H1 (cell line): ENCODE measurements around the gene TMEM163. TPM values are rescaled to one million over a fixed set of nuclear protein-coding genes. Genes with fewer than 3 reads are reported as not detected.
A peak's percentile ranks its signal among the peaks of the same experiment; 100 is the strongest.

Experiments
- CTCF ChIA-PET: fragments of 300-600 bp; sonication (Branson Sonifier 250); formaldehyde crosslinking; loops from one replicate; lab custom pipeline; 2021; ENCODE audit not compliant: partially characterized antibody; lab: Charles Lee
- POLR2A ChIA-PET: fragments of 300-600 bp; sonication (Branson Sonifier 250); formaldehyde crosslinking; loops from one replicate; lab custom pipeline; 2021; ENCODE audit warnings: inconsistent platforms; ENCODE audit not compliant: partially characterized antibody; lab: Charles Lee
- DNase-seq, 2 experiments: peaks; one replicate each; pipeline versions ENCODE4 v3.0.0 to v3.0.0-alpha.2; 2010 to 2022; ENCODE audit warnings: low spot score in 2 of 2, low read depth in 1 of 2, mixed read lengths in 1 of 2
- FAIRE-seq: peaks from 2 replicates; lab custom pipeline; 2011; peaks lifted over from hg19 to GRCh38; lab: Jason Lieb, UNC
- H2AFZ ChIP-seq: 2 replicates; pipeline ENCODE4 v1.8.1; 2012; ENCODE audit warnings: low read length, inconsistent platforms
- H2AK5ac ChIP-seq: 2 replicates; pipeline ENCODE4 v1.6.1; 2013; ENCODE audit warnings: low read depth, low read length
- H2BK120ac ChIP-seq: replicated peaks from 2 replicates; pipeline ENCODE3; 2013; ENCODE audit warnings: low read depth, low read length, inconsistent platforms
- H2BK12ac ChIP-seq: 2 replicates; pipeline ENCODE4 v1.6.1; 2013; ENCODE audit warnings: low read depth, low read length
- H2BK15ac ChIP-seq: 2 replicates; pipeline ENCODE4 v1.6.1; 2013; ENCODE audit warnings: low read length
- H2BK20ac ChIP-seq: 2 replicates; pipeline ENCODE4 v1.6.1; 2013; ENCODE audit warnings: low read length
- H2BK5ac ChIP-seq: 2 replicates; pipeline ENCODE4 v1.6.1; 2013; ENCODE audit warnings: low read depth, low read length
- H3K14ac ChIP-seq: 2 replicates; pipeline ENCODE4 v1.6.1; 2013; ENCODE audit warnings: inconsistent platforms; ENCODE audit not compliant: insufficient read length
- H3K18ac ChIP-seq: 2 replicates; pipeline ENCODE4 v1.6.1; 2013; ENCODE audit warnings: low read length; ENCODE audit errors: extremely low read depth
- H3K23ac ChIP-seq: 2 replicates; pipeline ENCODE4 v1.6.1; 2013; ENCODE audit warnings: inconsistent platforms; ENCODE audit not compliant: insufficient read length
- H3K23me2 ChIP-seq: 2 replicates; pipeline ENCODE4 v1.6.1; 2013; ENCODE audit warnings: low read depth, low read length
- H3K27ac ChIP-seq: 2 replicates; pipeline ENCODE4 v1.6.1; 2011; ENCODE audit warnings: low read depth, low read length, inconsistent platforms
- H3K27me3 ChIP-seq, 4 experiments: replicated peaks in 1 of 4; 1 replicate in 1 of 4; 2 replicates in 3 of 4; pipeline versions ENCODE4 v1.6.1 to v1.8.1; 2011 to 2013; ENCODE audit warnings: low read length in 3 of 4, mild to moderate bottlenecking in 3 of 4, inconsistent platforms in 2 of 4, mixed read lengths in 2 of 4, moderate library complexity in 1 of 4; ENCODE audit not compliant: control insufficient read depth in 3 of 4, insufficient read depth in 3 of 4; ENCODE audit errors: extremely low read depth in 1 of 4
- H3K36me3 ChIP-seq, 4 experiments: 2 replicates each; pipeline versions ENCODE4 v1.6.1 to v1.8.1; 2011 to 2013; ENCODE audit warnings: mild to moderate bottlenecking in 4 of 4, low read length in 3 of 4, moderate library complexity in 2 of 4, control low read depth in 1 of 4, inconsistent platforms in 1 of 4; ENCODE audit not compliant: insufficient read depth in 4 of 4, control insufficient read depth in 2 of 4
- H3K4ac ChIP-seq: replicated peaks from 2 replicates; pipeline ENCODE3; 2013; ENCODE audit warnings: low read length, low read depth, mixed read lengths, inconsistent platforms; ENCODE audit not compliant: insufficient read length
- H3K4me1 ChIP-seq, 4 experiments: replicated peaks in 1 of 4; 1 replicate in 1 of 4; 2 replicates in 3 of 4; pipeline versions ENCODE4 v1.6.1 to v1.8.1; 2011 to 2013; ENCODE audit warnings: low read length in 3 of 4, inconsistent platforms in 2 of 4, mixed read lengths in 1 of 4; ENCODE audit not compliant: insufficient read depth in 4 of 4, control insufficient read depth in 3 of 4
- H3K4me2 ChIP-seq, 2 experiments: 2 replicates each; pipeline versions ENCODE4 v1.6.1 to v1.8.1; 2011 to 2013; ENCODE audit warnings: low read depth in 2 of 2, low read length in 2 of 2, control low read depth in 1 of 2, inconsistent platforms in 1 of 2, mild to moderate bottlenecking in 1 of 2; ENCODE audit not compliant: insufficient read depth in 1 of 2
- H3K4me3 ChIP-seq, 4 experiments: fragments of 200-600, 300-600 bp in 1 of 4; sonication (generic), shearing (Covaris generic), sonication (Bioruptor Twin) in 1 of 4; 2 replicates each; pipeline versions ENCODE4 v1.5.1 to v1.8.1; 2011 to 2016; ENCODE audit warnings: low read length in 4 of 4, low read depth in 3 of 4, control low read depth in 2 of 4, inconsistent platforms in 2 of 4, mild to moderate bottlenecking in 2 of 4, mixed read lengths in 1 of 4, moderate library complexity in 1 of 4; ENCODE audit not compliant: insufficient read depth in 2 of 4; ENCODE audit errors: extremely low read depth in 1 of 4
- H3K56ac ChIP-seq: replicated peaks from 2 replicates; pipeline ENCODE3; 2013; ENCODE audit warnings: low read depth, mild to moderate bottlenecking, mixed read lengths, low read length, inconsistent platforms; ENCODE audit not compliant: insufficient read length
- H3K79me1 ChIP-seq: 2 replicates; pipeline ENCODE4 v1.6.1; 2013; ENCODE audit warnings: low read depth, low read length, control low read depth
- H3K79me2 ChIP-seq, 2 experiments: 2 replicates each; pipeline versions ENCODE4 v1.6.1 to v1.8.1; 2012 to 2013; ENCODE audit warnings: low read length in 2 of 2, mild to moderate bottlenecking in 2 of 2, inconsistent platforms in 1 of 2; ENCODE audit not compliant: insufficient read depth in 2 of 2, control insufficient read depth in 1 of 2
- H3K9ac ChIP-seq, 4 experiments: replicated peaks in 1 of 4; 1 replicate in 1 of 4; 2 replicates in 3 of 4; pipeline versions ENCODE4 v1.6.1 to v1.8.1; 2011 to 2013; ENCODE audit warnings: low read depth in 3 of 4, low read length in 3 of 4, control low read depth in 2 of 4, mild to moderate bottlenecking in 2 of 4, moderate library complexity in 2 of 4, inconsistent platforms in 1 of 4; ENCODE audit errors: extremely low read depth in 1 of 4
- H3K9me3 ChIP-seq, 2 experiments: 2 replicates each; pipeline versions ENCODE4 v1.6.1 to v1.8.1; 2012 to 2013; ENCODE audit warnings: mild to moderate bottlenecking in 2 of 2, moderate library complexity in 2 of 2, control low read depth in 1 of 2, inconsistent platforms in 1 of 2, low read depth in 1 of 2, low read length in 1 of 2, mixed read lengths in 1 of 2; ENCODE audit not compliant: insufficient read depth in 2 of 2
- H4K20me1 ChIP-seq, 2 experiments: replicated peaks in 1 of 2; 2 replicates each; pipeline versions ENCODE3 to v1.8.1; 2011 to 2013; ENCODE audit warnings: inconsistent platforms in 2 of 2, low read length in 2 of 2, mild to moderate bottlenecking in 1 of 2; ENCODE audit not compliant: insufficient read depth in 2 of 2, control insufficient read depth in 1 of 2
- H4K5ac ChIP-seq: 2 replicates; pipeline ENCODE4 v1.6.1; 2013; ENCODE audit warnings: low read length, low read depth, mixed read lengths, inconsistent platforms; ENCODE audit not compliant: insufficient read length
- H4K8ac ChIP-seq: 2 replicates; pipeline ENCODE4 v1.8.0; 2013; ENCODE audit warnings: mild to moderate bottlenecking, moderate library complexity, low read length, inconsistent platforms; ENCODE audit not compliant: insufficient read depth; ENCODE audit errors: extremely low read depth
- H4K91ac ChIP-seq: replicated peaks from 2 replicates; pipeline ENCODE3; 2013; ENCODE audit warnings: low read length, mixed read lengths, inconsistent platforms; ENCODE audit not compliant: insufficient read length
- CREB1 ChIP-seq: IDR thresholded peaks from 2 replicates; pipeline ENCODE4 v1.6.1; 2012; ENCODE audit warnings: inconsistent platforms
- KDM1A ChIP-seq: fragments of 200-600, 300-600 bp; sonication (generic); IDR thresholded peaks from 2 replicates; pipeline ENCODE4 v1.7.1; 2016; ENCODE audit warnings: mild to moderate bottlenecking, low read length, borderline replicate concordance
- MAX ChIP-seq: IDR thresholded peaks from 2 replicates; pipeline ENCODE4 v1.6.1; 2012; ENCODE audit warnings: inconsistent platforms
- RBBP5 ChIP-seq: IDR thresholded peaks from 2 replicates; pipeline ENCODE4 v1.7.1; 2012; ENCODE audit warnings: low read depth, mild to moderate bottlenecking, inconsistent platforms, low read length, moderate library complexity, borderline replicate concordance
- SP1 ChIP-seq: IDR thresholded peaks from 2 replicates; pipeline ENCODE4 v1.6.1; 2011; ENCODE audit warnings: low read depth, low read length
- USF2 ChIP-seq: IDR thresholded peaks from 2 replicates; pipeline ENCODE4 v1.6.1; 2011; ENCODE audit warnings: low read length, improper control_type of control experiment
- WGBS, 2 experiments: shearing (Covaris generic) in 1 of 2; methylation state at CpG; one replicate each; pipeline versions ENCODE4 v1.1.6 to v1.1.7; 2013 to 2015; ENCODE audit warnings: low lambda C conversion rate in 2 of 2, mixed read lengths in 2 of 2, inconsistent platforms in 1 of 2, low coverage in 1 of 2, missing lambda C conversion rate in 1 of 2; ENCODE audit not compliant: insufficient replicate concordance in 2 of 2, insufficient coverage in 1 of 2, insufficient read length in 1 of 2; ENCODE audit errors: extremely low coverage in 1 of 2, missing lambda C conversion rate in 1 of 2; 5-methylcytosine and 5-hydroxymethylcytosine counted together
- polyA plus RNA-seq, 7 experiments: library from polyadenylated mRNA; depleted of rRNA in 3 of 7; stranded (reverse) in 5 of 7; unstranded in 2 of 7; fragments of >200 nt in 5 of 7; fragments of 200-250 nt in 2 of 7; gene quantifications; 1 replicate in 5 of 7; 2 replicates in 1 of 7; 4 replicates in 1 of 7; pipeline versions ENCODE4 v1.2.1 to v1.2.3, GENCODE V29; 2011 to 2013; ENCODE audit warnings: missing spikeins in 2 of 7, mixed read lengths in 2 of 7
- total RNA-seq: library from RNA; stranded (reverse); fragmentation: NEBNext Ultra II Directional; extraction: Animal tissue kit (Norgen Biotek cat#: 25700); gene quantifications from 2 replicates; pipeline ENCODE4 v1.2.1, GENCODE V29; 2021
- TF ChIP-seq, protein P1 (sequence below): IDR thresholded peaks from 2 replicates; pipeline ENCODE4 v1.6.1; 2012; ENCODE audit warnings: inconsistent platforms

TMEM163 gene
- total and polyA plus RNA-seq, 2 of the 8 experiments (the other 6 are each of a cell fraction or from before 2014, with no cell fraction given), result 2.8 to 3.2 TPM

DNA sequence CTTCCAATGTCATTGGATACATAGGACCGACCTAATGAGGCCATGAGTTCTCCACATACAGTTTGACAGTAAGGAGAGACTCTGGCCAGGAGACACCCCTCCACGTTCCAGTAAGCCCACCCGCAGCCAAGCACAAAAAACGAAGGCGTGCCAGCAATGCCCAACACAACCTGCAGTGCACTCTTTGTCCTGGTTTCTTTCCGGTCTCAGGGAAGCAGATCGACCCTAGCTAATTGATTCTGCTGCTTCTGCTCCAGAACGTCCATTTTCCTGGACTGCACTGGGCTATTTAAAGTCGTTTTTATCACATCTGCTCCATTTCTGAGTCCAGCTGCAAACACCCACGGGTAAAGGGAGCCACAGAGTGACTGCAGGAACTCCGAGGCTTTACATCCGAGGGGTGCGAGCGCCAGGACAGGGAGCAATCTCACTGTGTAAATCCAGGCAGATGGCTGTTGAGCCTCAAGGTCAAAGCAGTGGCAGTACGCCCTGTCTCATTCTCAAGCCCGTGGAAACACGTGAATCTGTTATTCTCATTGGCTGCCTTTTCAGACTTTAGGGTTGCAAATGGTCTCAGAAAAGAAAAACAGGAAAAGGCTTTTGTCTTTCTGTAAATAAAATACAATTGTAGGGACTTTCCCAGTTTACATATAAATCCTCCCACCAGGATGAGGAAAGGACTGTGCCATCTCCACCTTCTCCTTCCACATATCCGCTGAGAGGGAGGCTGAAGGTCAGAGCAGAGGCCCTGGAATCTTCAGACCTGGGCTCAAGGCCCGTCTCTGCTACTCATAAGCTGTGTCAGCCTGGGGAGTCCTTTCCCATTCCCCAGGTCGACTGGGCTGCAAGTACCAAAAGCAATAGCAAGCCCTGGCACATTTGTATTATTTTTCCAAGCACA lies 40.7 kb downstream of the TMEM163 start:
- POLR2A ChIA-PET, result interaction anchor here (0.6 kb wide), 1 partner anchor 37 kb away, joined by 3 read pairs; no protein-coding TSS in a partner anchor
- no peak overlapping the region for H3K4me3 ChIP-seq
- H3K14ac ChIP-seq, result no peak overlapping the region
- H3K36me3 ChIP-seq, result no peaks in the 10 kb centered on the region
- 0 out of 2 replicates have a peak overlapping the region, but pooled peaks have one; percentile 40 for H2BK20ac ChIP-seq
- H2AFZ ChIP-seq, result peak overlapping the region; percentile 56; the same call in 1 of the 2 replicates
- no peak overlapping the region for H3K18ac ChIP-seq
- CTCF ChIA-PET, result interaction anchor here (0.8 to 1.4 kb wide), 7 partner anchors 10 to 188 kb away, joined by 3 to 6 read pairs (median 3); no protein-coding TSS in a partner anchor
- H4K5ac ChIP-seq, result no peak overlapping the region
- H2BK120ac ChIP-seq, result no peak overlapping the region
- WGBS, 2 experiments, result 78% methylated on average over 20 of the region's 20 CpGs; no CpG with 5 or more reads in 1 of the 2 experiments
- H4K91ac ChIP-seq, result no peak overlapping the region
- no peak for DNase-seq
- H2BK5ac ChIP-seq, result peak overlapping the region; percentile 60; the same call in 1 of the 2 replicates
- no peak for TF ChIP-seq USF2
- TF ChIP-seq CREB1, result no peak
- TF ChIP-seq SP1, result no peak
- peak; percentile 77 for TF ChIP-seq MAX
- TF ChIP-seq KDM1A, result no peak
- no peak for TF ChIP-seq RBBP5
- TF ChIP-seq, protein P1, sequence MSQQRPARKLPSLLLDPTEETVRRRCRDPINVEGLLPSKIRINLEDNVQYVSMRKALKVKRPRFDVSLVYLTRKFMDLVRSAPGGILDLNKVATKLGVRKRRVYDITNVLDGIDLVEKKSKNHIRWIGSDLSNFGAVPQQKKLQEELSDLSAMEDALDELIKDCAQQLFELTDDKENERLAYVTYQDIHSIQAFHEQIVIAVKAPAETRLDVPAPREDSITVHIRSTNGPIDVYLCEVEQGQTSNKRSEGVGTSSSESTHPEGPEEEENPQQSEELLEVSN, result peak; percentile 70; the same call in 1 of the 2 replicates
- H2AK5ac ChIP-seq, result no peak overlapping the region
- no peak overlapping the region for H4K8ac ChIP-seq
- no peaks in the 10 kb centered on the region for H3K23me2 ChIP-seq
- no peak overlapping the region for H3K27ac ChIP-seq
- H3K23ac ChIP-seq, result no peak overlapping the region
- H3K9ac ChIP-seq, result no peak overlapping the region
- no peaks in the 10 kb centered on the region for H3K9me3 ChIP-seq
- peaks cover 0 to 6% (median 1%) of the 10 kb centered on the region in 4 experiments; a peak in 1 of 7 replicates for H3K4me1 ChIP-seq
- no peak overlapping the region for H3K4me2 ChIP-seq
- no peak for FAIRE-seq
- no peak overlapping the region for H3K56ac ChIP-seq
- H3K79me2 ChIP-seq, result no peaks in the 10 kb centered on the region
- no peak overlapping the region for H3K4ac ChIP-seq
- H4K20me1 ChIP-seq, result no peaks in the 10 kb centered on the region
- 0 out of 2 replicates have a peak overlapping the region, but pooled peaks have one; percentile 9 for H2BK12ac ChIP-seq
- H3K79me1 ChIP-seq, result no peaks in the 10 kb centered on the region
- no peaks in the 10 kb centered on the region for H3K27me3 ChIP-seq
- H2BK15ac ChIP-seq, result no peak overlapping the region
